HG03565 (cell line): ENCODE results near the gene PALM2AKAP2.

Experiments used
- ATAC-seq: cut with Tn5 transposase; IDR thresholded peaks from one replicate; pipeline ENCODE4 v1.9.1; 2021; ENCODE audit warnings: mild to moderate bottlenecking, moderate library complexity; ENCODE audit not compliant: unreplicated experiment

The PALM2AKAP2 gene

DNA sequence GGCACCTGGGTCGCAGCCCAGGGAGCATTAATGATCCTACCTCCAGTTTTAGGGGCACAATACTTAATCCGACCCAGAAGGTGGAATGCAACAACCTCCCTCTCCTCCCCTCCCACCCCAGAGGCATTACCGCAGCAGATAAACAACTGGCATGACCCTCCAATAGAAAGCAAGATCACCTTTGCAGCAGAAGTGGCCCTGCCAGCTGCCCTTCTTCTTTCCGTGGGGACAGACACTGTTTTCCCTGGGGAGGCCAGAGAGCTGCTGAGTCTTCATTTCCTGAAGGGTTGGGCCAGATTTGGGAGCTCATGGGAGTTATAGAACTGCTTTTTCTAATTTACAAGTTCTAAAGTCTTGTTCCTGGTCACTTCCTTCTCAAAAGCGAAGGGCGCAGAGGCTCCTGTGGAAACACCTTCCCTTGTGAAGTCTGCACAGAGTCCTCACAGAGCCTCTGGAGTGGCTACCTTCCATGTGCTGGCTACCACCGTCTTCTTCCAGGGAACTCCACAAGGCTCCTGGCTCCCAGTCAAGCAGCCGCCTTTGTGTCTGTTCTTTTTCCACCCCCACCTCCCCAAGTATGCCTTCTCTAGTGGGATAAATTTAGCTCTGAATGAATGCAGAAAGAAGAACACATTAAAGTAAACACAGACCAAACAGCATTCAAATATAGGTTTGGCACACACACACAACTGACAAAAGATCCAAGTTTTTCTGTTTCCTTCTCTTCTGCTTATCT, 8.0 kb upstream of the PALM2AKAP2 start:
- no peak for ATAC-seq

GRCh38 chr9:109775516-109775915, 4.5 kb upstream of the PALM2AKAP2 start:
- ATAC-seq, result no peak

GRCh38 chr9:109776391-109776790, 3.6 kb upstream of the PALM2AKAP2 start:
- no peak for ATAC-seq

GRCh38 chr9:109780453-109781033, 545 bp downstream of the PALM2AKAP2 start:
- no peak for ATAC-seq

GRCh38 chr9:109781086-109781485, 1.1 kb downstream of the PALM2AKAP2 start:
- ATAC-seq, result no peak

DNA sequence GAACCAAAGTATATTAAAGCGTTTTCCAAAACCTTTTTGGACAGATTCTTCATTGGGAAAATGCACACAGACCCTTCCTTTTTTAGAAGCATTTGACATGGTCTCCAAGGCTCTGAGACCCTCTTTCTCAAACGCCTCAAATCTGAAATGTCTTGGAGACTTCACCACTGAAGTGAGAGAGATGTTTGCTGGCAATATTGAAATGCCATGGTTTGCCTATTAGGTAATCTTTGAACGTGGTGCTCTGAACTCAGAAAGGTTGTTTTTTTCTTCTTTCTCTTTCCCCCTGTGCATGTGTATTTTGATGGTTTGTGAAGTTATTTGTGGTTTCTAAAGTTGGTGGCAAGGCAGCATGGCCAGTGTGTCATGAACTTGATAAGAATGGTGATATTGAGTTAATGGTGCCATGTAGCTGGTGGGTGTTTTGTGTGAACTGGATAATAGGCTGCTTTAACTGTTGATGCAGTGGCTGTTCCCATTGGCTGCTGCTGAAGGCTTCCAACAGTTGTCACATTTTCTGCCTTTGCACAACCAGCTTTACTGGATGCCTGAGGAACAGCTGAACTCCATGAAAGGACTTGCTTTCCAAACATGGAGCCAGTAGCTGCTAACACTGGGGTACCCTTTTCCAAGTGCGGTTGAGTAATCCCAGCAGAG, 1.7 kb downstream of the PALM2AKAP2 start:
- no peak for ATAC-seq

DNA sequence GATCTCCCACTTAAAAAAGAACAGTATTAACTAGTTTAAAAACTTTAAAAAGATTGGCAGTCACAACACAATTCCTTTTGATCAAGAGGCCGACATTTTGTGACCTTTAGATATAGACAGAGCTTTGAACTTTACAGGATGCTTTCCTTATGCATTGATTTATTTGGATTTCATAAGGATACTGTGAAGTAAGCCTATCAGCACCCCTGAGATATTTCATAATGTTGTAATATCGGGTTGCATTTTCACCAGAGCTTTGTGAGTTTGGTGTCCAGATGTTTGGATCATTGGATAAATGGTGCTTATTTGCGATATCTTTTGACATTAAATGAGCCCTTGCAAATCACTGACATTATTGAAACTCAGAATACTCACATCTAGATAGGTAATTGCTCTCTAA, 7.7 kb downstream of the PALM2AKAP2 start:
- ATAC-seq, result no peak

GRCh38 chr9:109789556-109789955, 9.6 kb downstream of the PALM2AKAP2 start:
- ATAC-seq, result no peak

- no peak for ATAC-seq
Measured at GRCh38 chr9:109789971-109790370, 10.0 kb downstream of the PALM2AKAP2 start.

DNA sequence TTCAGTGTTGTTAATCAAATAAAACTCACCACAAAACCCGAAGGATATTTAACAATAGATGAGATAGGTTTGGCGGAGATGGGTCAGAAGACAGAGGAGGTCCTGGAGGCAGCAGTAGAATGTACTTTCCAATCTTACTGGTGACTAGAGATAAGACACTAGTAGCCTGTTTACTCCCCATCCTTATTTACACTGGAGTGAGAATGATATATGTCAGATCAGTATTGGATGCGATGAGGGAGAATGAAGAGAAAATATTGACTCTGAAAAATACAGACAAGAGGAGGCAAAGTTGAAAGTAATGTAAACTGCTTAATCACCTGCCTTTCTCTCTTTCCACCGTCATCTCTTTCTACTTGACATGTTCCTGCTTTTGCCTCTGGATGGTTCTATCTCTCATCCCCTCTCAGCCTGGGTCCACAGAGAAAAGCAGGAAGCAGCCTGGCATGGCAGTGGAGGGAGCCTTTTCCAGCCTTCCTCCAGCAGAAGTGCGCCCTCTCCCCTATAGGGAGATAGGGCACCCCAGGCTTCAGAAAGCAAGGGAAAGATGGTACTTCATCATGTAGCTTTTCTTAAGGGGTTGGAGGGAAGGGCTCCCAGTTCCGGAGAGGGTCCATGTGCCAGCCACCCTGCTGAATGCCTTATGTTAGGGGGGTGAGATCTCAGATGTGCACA, 11.1 kb downstream of the PALM2AKAP2 start:
- ATAC-seq, result no peak

DNA sequence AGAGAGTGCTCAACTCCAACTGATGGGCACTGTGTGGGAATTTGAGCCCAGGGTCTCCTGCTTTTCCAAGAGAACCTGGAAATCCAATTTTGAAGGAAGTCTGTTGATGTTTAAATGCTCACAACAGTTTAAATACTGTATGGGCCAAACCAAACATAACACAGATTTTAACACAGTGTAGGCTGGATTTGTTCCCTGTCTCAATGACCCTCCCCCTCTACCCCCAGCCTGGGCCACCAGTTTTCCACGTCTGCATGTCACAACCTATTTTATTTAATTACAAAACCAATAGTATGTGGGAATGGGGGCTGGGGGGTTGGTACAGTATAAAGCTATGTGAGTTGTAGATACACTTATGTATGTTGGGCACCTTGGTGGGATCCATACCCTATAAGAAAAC, 11.7 kb downstream of the PALM2AKAP2 start:
- no peak for ATAC-seq

- ATAC-seq, result no peak
Measured at GRCh38 chr9:109792951-109793546, 13.1 kb downstream of the PALM2AKAP2 start.

GRCh38 chr9:109793921-109794320, 13.9 kb downstream of the PALM2AKAP2 start:
- ATAC-seq, result no peak

DNA sequence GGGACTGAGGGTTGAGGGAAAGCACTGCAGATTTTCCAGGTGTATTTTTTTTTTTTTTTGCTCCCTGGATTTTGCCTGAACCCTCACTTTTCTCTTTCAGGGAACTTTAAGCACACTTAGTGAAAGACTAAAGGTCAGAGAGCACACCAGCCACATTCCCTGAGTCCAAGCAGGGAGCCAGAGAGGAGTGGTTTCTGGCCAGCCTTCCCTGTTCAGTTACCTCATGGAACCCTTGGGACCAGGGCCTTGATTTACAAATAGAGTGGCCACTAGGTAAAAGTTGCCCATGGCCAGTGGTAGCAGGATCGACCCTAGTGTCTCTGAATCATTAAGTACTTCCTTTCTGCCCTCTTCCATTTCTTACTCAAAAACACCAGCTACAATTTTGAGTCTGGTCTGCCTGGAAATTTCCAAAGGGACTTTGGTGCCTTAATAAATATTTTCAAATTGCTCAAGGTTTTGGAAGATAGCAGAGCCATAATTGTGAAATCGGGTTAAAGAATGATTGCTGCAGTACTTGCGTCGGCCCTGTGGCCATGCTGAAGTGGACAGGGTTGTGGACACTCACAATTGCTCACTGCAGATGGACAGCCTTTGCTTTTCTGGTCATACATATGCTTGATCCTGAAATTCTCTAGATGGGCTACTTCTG, 14.5 kb downstream of the PALM2AKAP2 start:
- ATAC-seq, result no peak

- ATAC-seq, result no peak
Measured at GRCh38 chr9:109795613-109796012, 15.6 kb downstream of the PALM2AKAP2 start.

GRCh38 chr9:109796078-109796477, 16.1 kb downstream of the PALM2AKAP2 start:
- ATAC-seq, result no peak

GRCh38 chr9:109797006-109797405, 17.0 kb downstream of the PALM2AKAP2 start:
- no peak for ATAC-seq

- no peak for ATAC-seq
Measured at GRCh38 chr9:109797509-109797908, 17.5 kb downstream of the PALM2AKAP2 start.

DNA sequence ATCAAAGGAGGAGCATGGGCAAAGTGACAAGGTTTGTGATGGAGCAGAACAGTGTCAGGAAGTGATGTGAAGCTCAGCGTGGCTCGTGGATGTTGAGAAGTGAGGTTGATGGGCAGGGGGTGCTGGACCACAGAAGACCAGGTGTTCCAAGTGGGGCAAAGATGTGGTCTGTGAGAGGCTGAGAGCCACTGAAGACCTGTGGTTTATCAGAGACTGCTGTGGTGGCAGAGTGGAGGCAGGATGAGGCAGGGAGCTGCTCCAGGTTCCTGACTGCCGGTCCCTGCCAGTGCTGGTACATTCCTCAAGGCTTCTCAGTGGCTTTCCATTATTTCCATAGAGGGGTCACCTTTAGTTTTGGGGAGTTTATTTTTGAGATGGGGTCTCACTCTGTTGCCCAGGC, 19.1 kb downstream of the PALM2AKAP2 start:
- ATAC-seq, result no peak

GRCh38 chr9:109799792-109800191, 19.8 kb downstream of the PALM2AKAP2 start:
- no peak for ATAC-seq

DNA sequence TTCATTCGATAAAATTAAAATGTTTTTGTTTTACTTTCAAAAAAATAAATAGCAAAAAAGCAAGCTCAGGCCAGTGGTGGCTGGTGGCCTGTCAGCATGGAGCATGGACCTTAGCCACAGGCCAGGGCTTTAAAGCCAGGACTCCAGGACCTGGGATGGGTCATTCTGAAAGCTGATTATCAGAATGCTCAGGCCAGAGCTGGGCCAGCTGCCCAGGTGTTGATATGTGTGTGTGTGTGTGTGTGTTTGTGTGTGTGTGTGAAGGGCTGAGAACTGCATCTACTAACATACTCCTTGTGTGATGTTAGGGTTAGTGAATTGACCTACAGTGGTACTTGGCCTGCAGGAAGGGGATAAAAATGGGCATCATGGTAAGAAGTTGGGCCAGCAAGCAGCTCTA, 21.5 kb downstream of the PALM2AKAP2 start:
- no peak for ATAC-seq
